ENCODE data around the gene ZCRB1.

ZCRB1 gene

DNA sequence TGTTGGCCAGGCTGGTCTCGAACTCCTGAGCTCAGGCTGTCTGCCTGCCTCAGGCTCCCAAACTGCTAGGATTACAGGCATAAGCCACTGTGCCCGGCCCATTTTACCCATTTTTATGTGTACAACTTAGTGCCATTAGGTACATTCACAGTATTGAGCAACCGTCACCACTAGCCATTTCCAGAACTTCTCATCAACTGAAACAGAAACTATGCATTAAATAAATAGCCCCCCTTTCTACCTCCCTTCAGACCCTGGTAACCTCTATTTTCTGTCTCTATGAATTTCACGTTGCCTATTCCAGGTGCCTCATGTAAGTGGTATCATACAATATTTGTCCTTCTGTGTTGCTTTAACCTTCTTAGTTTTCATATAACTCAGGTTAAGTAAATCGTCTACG lies 15.9 kb downstream of the ZCRB1 start:
- no peak for DNase-seq (ENCODE audit: low read depth)
- H3K4me3 ChIP-seq (ENCODE audit: control insufficient read depth, low read depth, low read length) = no peak overlapping the region
- no peak for TF ChIP-seq CTCF (IDR thresholded peaks at IDR 0.05; ENCODE audit: control insufficient read depth, insufficient read depth, low read depth, low read length, missing control alignments)

DNA sequence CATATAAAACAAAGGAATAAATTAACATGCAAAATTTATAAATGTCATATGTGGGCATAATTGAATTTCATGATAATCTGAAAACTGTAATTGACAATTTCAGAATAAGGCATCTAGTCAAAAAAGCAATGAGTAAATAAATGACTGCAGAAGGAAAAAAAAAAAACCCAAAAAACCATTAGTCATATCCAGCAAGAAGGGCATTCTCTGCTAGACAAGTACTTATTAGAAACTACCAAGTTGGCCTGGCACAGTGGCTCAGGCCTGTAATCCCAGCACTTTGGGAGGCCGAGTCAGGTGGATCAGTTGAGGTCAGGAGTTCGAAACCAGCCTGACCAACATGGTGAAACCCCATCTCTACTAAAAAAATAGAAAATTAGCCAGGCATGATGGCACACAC lies 17.5 kb downstream of the ZCRB1 start:
- DNase-seq (ENCODE audit: low read depth) = no peak
- no peak overlapping the region for H3K4me3 ChIP-seq (ENCODE audit: control insufficient read depth, low read depth, low read length)
- no peak for TF ChIP-seq CTCF (IDR thresholded peaks at IDR 0.05; ENCODE audit: control insufficient read depth, insufficient read depth, low read depth, low read length, missing control alignments)

DNA sequence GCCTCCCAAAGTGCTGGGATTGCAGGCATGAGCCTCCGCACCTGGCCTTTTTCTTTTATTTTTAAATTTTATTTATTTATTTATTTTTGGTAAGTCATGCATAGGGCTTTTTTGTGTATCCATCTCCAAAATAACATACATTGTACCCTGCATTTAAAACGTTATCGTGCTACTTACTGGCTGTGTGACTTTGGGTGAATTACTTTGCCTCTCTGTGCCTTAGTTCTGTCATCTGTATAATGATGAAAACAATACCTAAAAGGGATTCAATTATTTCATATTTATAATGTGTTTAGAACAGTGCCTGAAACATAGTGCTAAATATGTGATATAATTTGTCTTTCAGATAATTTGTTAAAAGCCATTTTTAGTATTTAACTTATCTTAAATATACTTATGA lies 19.6 kb downstream of the ZCRB1 start:
- DNase-seq (ENCODE audit: low read depth) = no peak
- no peak overlapping the region for H3K4me3 ChIP-seq (ENCODE audit: control insufficient read depth, low read depth, low read length)
- TF ChIP-seq CTCF (IDR thresholded peaks at IDR 0.05; ENCODE audit: control insufficient read depth, insufficient read depth, low read depth, low read length, missing control alignments) = no peak

- no peak for DNase-seq (ENCODE audit: low read depth)
- no peak overlapping the region for H3K4me3 ChIP-seq (ENCODE audit: control insufficient read depth, low read depth, low read length)
Measured at GRCh38 chr12:42299392-42300308, 26.2 kb downstream of the ZCRB1 start.

DNA sequence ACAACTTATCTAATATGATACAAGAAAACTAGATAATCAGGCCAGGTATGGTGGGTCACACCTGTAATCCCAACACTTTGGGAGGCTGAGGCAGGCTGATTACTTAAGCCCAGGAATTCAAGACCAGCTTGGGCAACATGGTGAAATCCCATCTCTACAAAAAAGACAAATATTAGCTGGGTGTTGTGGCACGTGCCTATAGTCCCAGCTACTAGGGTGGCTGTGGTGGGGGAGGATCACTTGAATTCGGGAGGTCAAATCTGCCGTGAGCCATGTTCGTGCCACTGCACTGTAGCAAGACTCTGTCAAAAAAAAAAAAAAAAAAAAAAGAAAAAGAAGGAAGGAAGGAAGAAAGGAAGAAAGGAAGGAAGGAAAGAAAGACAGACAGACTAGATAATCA lies 27.0 kb downstream of the ZCRB1 start:
- TF ChIP-seq CTCF (IDR thresholded peaks at IDR 0.05; ENCODE audit: control insufficient read depth, insufficient read depth, low read depth, low read length, missing control alignments) = no peak
- DNase-seq (ENCODE audit: low read depth) = no peak
- no peak overlapping the region for H3K4me3 ChIP-seq (ENCODE audit: control insufficient read depth, low read depth, low read length)

More at GRCh38 chr12:42299392-42300308, 26.2 kb downstream of the ZCRB1 start:
- TF ChIP-seq CTCF (IDR thresholded peaks at IDR 0.05; ENCODE audit: control insufficient read depth, insufficient read depth, low read depth, low read length, missing control alignments) = no peak

DNA sequence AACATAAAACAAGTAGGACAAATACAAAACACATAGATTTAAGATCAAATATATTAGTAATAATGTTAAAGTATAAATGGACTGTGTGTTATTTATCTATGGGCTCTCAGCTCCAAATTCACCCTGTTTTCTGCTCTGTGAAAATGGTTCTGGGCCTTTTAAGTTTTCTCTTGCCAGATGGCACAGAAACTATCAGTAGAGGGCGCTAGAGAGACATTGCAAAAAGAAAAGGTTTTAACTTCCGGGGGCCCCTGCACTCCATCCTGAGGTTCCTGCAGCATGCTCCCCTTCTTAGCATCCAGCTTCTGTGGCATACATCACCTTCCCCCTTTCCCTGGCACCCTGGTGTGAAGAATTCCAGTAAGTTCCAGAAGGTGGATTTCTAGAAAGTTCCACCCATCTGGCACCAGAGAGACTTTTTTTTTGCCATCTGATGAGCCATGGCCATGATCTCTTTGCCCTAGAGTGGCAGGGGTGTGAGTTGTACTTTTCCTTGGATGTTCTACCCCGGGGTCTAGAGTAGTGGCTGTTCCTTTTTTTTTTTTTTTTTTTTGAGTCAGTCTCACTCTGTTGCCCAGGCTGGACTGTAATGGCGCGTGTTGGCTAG lies 29.3 kb downstream of the ZCRB1 start:
- peak; percentile 40 for TF ChIP-seq CTCF (IDR thresholded peaks at IDR 0.05; ENCODE audit: control insufficient read depth, insufficient read depth, low read depth, low read length, missing control alignments)
- DNase-seq (ENCODE audit: low read depth) = no peak
- no peak overlapping the region for H3K4me3 ChIP-seq (ENCODE audit: control insufficient read depth, low read depth, low read length)
